Measurements from ENCODE around the gene KNDC1.

GRCh38 chr10:133176546-133176945, 16.5 kb downstream of the KNDC1 start:
- TF ChIP-seq POLR2A (IDR thresholded peaks at IDR 0.05; ENCODE audit: extremely low read depth, insufficient read length) (no peak), CTCF (IDR thresholded peaks at IDR 0.05; ENCODE audit: low read depth, low read length) (no peak), MAX (IDR thresholded peaks at IDR 0.05; ENCODE audit: low read depth, low read length) (no peak)

Data from NB4 (cell line).